H9 (cell line): ENCODE measurements around the gene SPATA19. TPM values are rescaled to one million over a fixed set of nuclear protein-coding genes. Genes with fewer than 3 reads are reported as not detected.

Source experiments
- DNase-seq: peaks from one replicate; pipeline ENCODE4 v3.0.0-alpha.2; 2017
- H2AFZ ChIP-seq: one replicate; pipeline ENCODE4 v1.6.1; 2013; ENCODE audit warnings: mild to moderate bottlenecking, low read length, control low read depth, moderate library complexity
- H2AK5ac ChIP-seq: 2 replicates; pipeline ENCODE4 v1.6.1; 2013; ENCODE audit warnings: low read length, control low read depth, mixed read lengths; ENCODE audit not compliant: insufficient read length
- H2BK120ac ChIP-seq: one replicate; pipeline ENCODE4 v1.6.1; 2013; ENCODE audit warnings: low read depth, mild to moderate bottlenecking, low read length, control low read depth, inconsistent platforms; ENCODE audit not compliant: poor library complexity, severe bottlenecking
- H2BK12ac ChIP-seq: 2 replicates; pipeline ENCODE4 v1.6.1; 2013; ENCODE audit warnings: low read length, control low read depth, mixed read lengths, low read depth; ENCODE audit not compliant: insufficient read length
- H2BK15ac ChIP-seq: 2 replicates; pipeline ENCODE4 v1.6.1; 2013; ENCODE audit warnings: low read depth, low read length, control low read depth
- H2BK20ac ChIP-seq: one replicate; pipeline ENCODE4 v1.6.1; 2013; ENCODE audit warnings: low read depth, mild to moderate bottlenecking, low read length, control low read depth, inconsistent platforms; ENCODE audit not compliant: poor library complexity, severe bottlenecking
- H2BK5ac ChIP-seq: 2 replicates; pipeline ENCODE4 v1.6.1; 2013; ENCODE audit warnings: low read length, control low read depth, mixed read lengths; ENCODE audit not compliant: insufficient read length
- H3K14ac ChIP-seq: 2 replicates; pipeline ENCODE4 v1.6.1; 2013; ENCODE audit warnings: low read length, control low read depth; ENCODE audit not compliant: insufficient read depth
- H3K18ac ChIP-seq: 2 replicates; pipeline ENCODE4 v1.6.1; 2013; ENCODE audit warnings: low read depth, mild to moderate bottlenecking, mixed read lengths, low read length, control low read depth; ENCODE audit not compliant: insufficient read length
- H3K23ac ChIP-seq: 2 replicates; pipeline ENCODE4 v1.6.1; 2013; ENCODE audit warnings: low read length, control low read depth, mixed read lengths, low read depth; ENCODE audit not compliant: insufficient read length
- H3K23me2 ChIP-seq: 2 replicates; pipeline ENCODE4 v1.6.1; 2013; ENCODE audit warnings: low read depth, mild to moderate bottlenecking, mixed read lengths, low read length, control low read depth; ENCODE audit not compliant: insufficient read length, poor library complexity, severe bottlenecking
- H3K27ac ChIP-seq: 2 replicates; pipeline ENCODE4 v1.5.1; 2013; ENCODE audit warnings: low read length, control low read depth, mixed read lengths, low read depth; ENCODE audit not compliant: insufficient read length
- H3K27me3 ChIP-seq: 2 replicates; pipeline ENCODE4 v1.6.1; 2013; ENCODE audit warnings: low read length, control low read depth, inconsistent platforms; ENCODE audit not compliant: insufficient read depth
- H3K4ac ChIP-seq: 2 replicates; pipeline ENCODE4 v1.6.1; 2013; ENCODE audit warnings: low read depth, mild to moderate bottlenecking, control low read depth, inconsistent platforms, low read length, moderate library complexity
- H3K4me1 ChIP-seq: 2 replicates; pipeline ENCODE4 v1.6.1; 2013; ENCODE audit warnings: low read length, control low read depth, inconsistent platforms; ENCODE audit not compliant: insufficient read depth
- H3K4me2 ChIP-seq: 2 replicates; pipeline ENCODE4 v1.6.1; 2013; ENCODE audit warnings: low read length, control low read depth, mixed read lengths; ENCODE audit not compliant: insufficient read length, insufficient read depth
- H3K56ac ChIP-seq: 2 replicates; pipeline ENCODE4 v1.6.1; 2013; ENCODE audit warnings: low read depth, mild to moderate bottlenecking, mixed read lengths, low read length, control low read depth; ENCODE audit not compliant: insufficient read length
- H3K79me1 ChIP-seq: 2 replicates; pipeline ENCODE4 v1.6.1; 2013; ENCODE audit warnings: low read depth, mild to moderate bottlenecking, moderate library complexity, low read length, control low read depth, inconsistent platforms; ENCODE audit not compliant: insufficient read depth, poor library complexity, severe bottlenecking
- H3K79me2 ChIP-seq: 2 replicates; pipeline ENCODE4 v1.6.1; 2013; ENCODE audit warnings: low read length, control low read depth, inconsistent platforms; ENCODE audit not compliant: insufficient read depth
- H3K9ac ChIP-seq: 2 replicates; pipeline ENCODE4 v1.6.1; 2013; ENCODE audit warnings: low read length, control low read depth, mixed read lengths; ENCODE audit not compliant: insufficient read length; ENCODE audit errors: extremely low read depth
- H3K9me3 ChIP-seq: one replicate; pipeline ENCODE4 v1.6.1; 2013; ENCODE audit warnings: low read depth, low read length, inconsistent platforms; ENCODE audit not compliant: control insufficient read depth
- H3T11ph ChIP-seq: one replicate; pipeline ENCODE4 v1.6.1; 2013; ENCODE audit warnings: mild to moderate bottlenecking, low read length, control low read depth, inconsistent platforms
- H4K20me1 ChIP-seq: one replicate; pipeline ENCODE4 v1.6.1; 2013; ENCODE audit not compliant: control insufficient read depth, insufficient read length, insufficient read depth
- H4K5ac ChIP-seq: 2 replicates; pipeline ENCODE4 v1.6.1; 2013; ENCODE audit warnings: low read depth, mild to moderate bottlenecking, mixed read lengths, low read length, control low read depth; ENCODE audit not compliant: insufficient read length
- H4K8ac ChIP-seq: replicated peaks from 2 replicates; pipeline ENCODE4 v1.6.1; 2013; ENCODE audit warnings: low read length, control low read depth, mixed read lengths, low read depth; ENCODE audit not compliant: insufficient read length
- H4K91ac ChIP-seq: 2 replicates; pipeline ENCODE4 v1.6.1; 2013; ENCODE audit warnings: low read depth, mild to moderate bottlenecking, moderate library complexity, mixed read lengths, low read length, control low read depth; ENCODE audit not compliant: insufficient read length
- H3K27ac Mint-ChIP-seq, 3 experiments: 2 replicates in 2 of 3; 3 replicates in 1 of 3; pipeline ENCODE4 v1.8.0; 2020 to 2021; ENCODE audit warnings: mixed read lengths in 3 of 3, mild to moderate bottlenecking in 1 of 3, moderate library complexity in 1 of 3
- H3K27me3 Mint-ChIP-seq: 2 replicates; pipeline ENCODE4 v1.8.0; 2021; ENCODE audit warnings: low read depth, mild to moderate bottlenecking, moderate library complexity, mixed read lengths
- H3K36me3 Mint-ChIP-seq, 3 experiments: 2 replicates in 2 of 3; 3 replicates in 1 of 3; pipeline ENCODE4 v1.8.0; 2020 to 2021; ENCODE audit warnings: low read depth in 3 of 3, mixed read lengths in 3 of 3; ENCODE audit not compliant: insufficient read depth in 1 of 3
- H3K4me1 Mint-ChIP-seq, 2 experiments: 2 replicates each; pipeline ENCODE4 v1.8.0; 2020; ENCODE audit warnings: mixed read lengths in 2 of 2
- H3K4me3 Mint-ChIP-seq, 2 experiments: 2 replicates in 1 of 2; 3 replicates in 1 of 2; pipeline ENCODE4 v1.8.0; 2020 to 2021; ENCODE audit warnings: mild to moderate bottlenecking in 2 of 2, mixed read lengths in 2 of 2, moderate library complexity in 1 of 2
- H3K9me3 Mint-ChIP-seq, 2 experiments: 2 replicates in 1 of 2; 3 replicates in 1 of 2; pipeline ENCODE4 v1.8.0; 2020; ENCODE audit warnings: mild to moderate bottlenecking in 2 of 2, mixed read lengths in 2 of 2, moderate library complexity in 1 of 2
- CTCF ChIP-seq: fragments of 200-600 bp; sonication (generic); conservative IDR thresholded peaks from 3 replicates; pipeline ENCODE4 v1.8.0; 2021; ENCODE audit warnings: antibody characterized with exemption, mild to moderate bottlenecking
- WGBS: extraction: QIAGEN DNeasy Blood & Tissue Kit; methylation state at CpG from one replicate; pipeline ENCODE4 v1.1.7; 2013; ENCODE audit warnings: missing lambda C conversion rate, low lambda C conversion rate, mixed read lengths; ENCODE audit not compliant: insufficient read length; ENCODE audit errors: extremely low coverage; 5-methylcytosine and 5-hydroxymethylcytosine counted together
- total RNA-seq: library from RNA; stranded (reverse); gene quantifications from 2 replicates; pipeline ENCODE4 v1.2.1, GENCODE V29; 2021

The SPATA19 gene
- total RNA-seq, 1 experiment from 2014 or later: not detected

GRCh38 chr11:133892584-133893380 is 47.5 kb upstream of the SPATA19 start:
- H3K56ac ChIP-seq: no peak overlapping the region
- H2BK5ac ChIP-seq: no peak overlapping the region
- no peaks in the 10 kb centered on the region for H3K27me3 ChIP-seq
- H4K5ac ChIP-seq: no peak overlapping the region
- no peak for TF ChIP-seq CTCF
- H3K4ac ChIP-seq: no peak overlapping the region
- H4K20me1 ChIP-seq: no peaks in the 10 kb centered on the region
- no peak overlapping the region for H3T11ph ChIP-seq
- no peak overlapping the region for H2BK12ac ChIP-seq
- H3K27ac ChIP-seq: no peak overlapping the region
- H3K14ac ChIP-seq: peak overlapping the region; percentile 4; the same call in 1 of the 2 replicates
- Mint-ChIP-seq H3K27ac (no peak overlapping the region), H3K27me3 (peaks cover 17% of the 10 kb centered on the region), H3K36me3 (peaks cover 0 to 6% (median 3%) of the 10 kb centered on the region in 3 experiments; a peak in 6 of 7 replicates), H3K9me3 (no peaks in the 10 kb centered on the region), H3K4me3 (no peak overlapping the region), H3K4me1 (peaks cover 22 to 25% of the 10 kb centered on the region in 2 experiments)
- H3K9ac ChIP-seq: no peak overlapping the region
- WGBS: no CpG with 5 or more reads among the region's 19 CpGs
- H4K8ac ChIP-seq: no peak overlapping the region
- no peaks in the 10 kb centered on the region for H3K79me2 ChIP-seq
- no peak overlapping the region for H2BK20ac ChIP-seq
- no peaks in the 10 kb centered on the region for H3K79me1 ChIP-seq
- H3K9me3 ChIP-seq: no peaks in the 10 kb centered on the region
- no peak overlapping the region for H3K4me2 ChIP-seq
- H2AFZ ChIP-seq: no peak overlapping the region
- no peak overlapping the region for H2BK120ac ChIP-seq
- no peaks in the 10 kb centered on the region for H3K23me2 ChIP-seq
- peaks cover 6% of the 10 kb centered on the region; the same call in 1 of the 2 replicates for H3K4me1 ChIP-seq
- H3K18ac ChIP-seq: no peak overlapping the region
- no peak for DNase-seq
- H3K23ac ChIP-seq: no peak overlapping the region
- H2BK15ac ChIP-seq: no peak overlapping the region
- H4K91ac ChIP-seq: no peak overlapping the region
- no peak overlapping the region for H2AK5ac ChIP-seq
